Astrocyte (in vitro differentiated cells and primary cell): ENCODE data around the gene CMSS1. TPM values are rescaled to one million over a fixed set of nuclear protein-coding genes. Genes with fewer than 3 reads are reported as not detected.

Source experiments
- DNase-seq: peaks from one replicate; pipeline ENCODE4 v3.0.0-alpha.2; 2010; ENCODE audit warnings: low read depth
- FAIRE-seq: peaks from 2 replicates; lab custom pipeline; 2011; peaks lifted over from hg19 to GRCh38; lab: Jason Lieb, UNC
- H2AFZ ChIP-seq: 2 replicates; pipeline ENCODE4 v1.6.0; 2012; ENCODE audit warnings: low read depth, low read length, inconsistent platforms
- H3K27ac ChIP-seq: 2 replicates; pipeline ENCODE4 v1.5.1; 2011; ENCODE audit warnings: low read depth, low read length, inconsistent platforms
- H3K27me3 ChIP-seq: 2 replicates; pipeline ENCODE4 v1.6.0; 2011; ENCODE audit warnings: low read length, inconsistent platforms; ENCODE audit not compliant: insufficient read depth
- H3K36me3 ChIP-seq: 2 replicates; pipeline ENCODE4 v1.5.1; 2011; ENCODE audit warnings: low read length, inconsistent platforms; ENCODE audit not compliant: insufficient read depth
- H3K4me1 ChIP-seq: 2 replicates; pipeline ENCODE4 v1.5.1; 2011; ENCODE audit warnings: low read length, inconsistent platforms; ENCODE audit not compliant: insufficient read depth
- H3K4me2 ChIP-seq: 2 replicates; pipeline ENCODE4 v1.6.0; 2012; ENCODE audit warnings: low read length, inconsistent platforms
- H3K4me3 ChIP-seq: 2 replicates; pipeline ENCODE4 v1.5.1; 2011; ENCODE audit warnings: low read depth, mild to moderate bottlenecking, low read length, inconsistent platforms; ENCODE audit not compliant: insufficient read depth
- H3K79me2 ChIP-seq: 2 replicates; pipeline ENCODE4 v1.6.0; 2012; ENCODE audit warnings: mild to moderate bottlenecking, low read length, inconsistent platforms; ENCODE audit not compliant: insufficient read depth
- H3K9ac ChIP-seq: 2 replicates; pipeline ENCODE4 v1.6.0; 2012; ENCODE audit warnings: mild to moderate bottlenecking, low read length, inconsistent platforms
- H3K9me3 ChIP-seq: 2 replicates; pipeline ENCODE4 v1.5.1; 2012; ENCODE audit warnings: low read depth, mild to moderate bottlenecking, low read length, inconsistent platforms; ENCODE audit not compliant: insufficient read depth
- H4K20me1 ChIP-seq: 2 replicates; pipeline ENCODE4 v1.6.0; 2012; ENCODE audit warnings: low read length, inconsistent platforms; ENCODE audit not compliant: insufficient read depth
- H3K27ac Mint-ChIP-seq: one replicate; pipeline ENCODE4 v1.8.0; 2021; ENCODE audit warnings: mild to moderate bottlenecking, mixed read lengths; ENCODE audit not compliant: unreplicated experiment
- H3K27me3 Mint-ChIP-seq: one replicate; pipeline ENCODE4 v1.8.0; 2021; ENCODE audit warnings: low read depth, mixed read lengths; ENCODE audit not compliant: unreplicated experiment
- H3K36me3 Mint-ChIP-seq: one replicate; pipeline ENCODE4 v1.8.0; 2021; ENCODE audit warnings: low read depth, mixed read lengths; ENCODE audit not compliant: unreplicated experiment
- H3K4me1 Mint-ChIP-seq: one replicate; pipeline ENCODE4 v1.8.0; 2021; ENCODE audit warnings: low read depth, mixed read lengths; ENCODE audit not compliant: unreplicated experiment
- H3K4me3 Mint-ChIP-seq: one replicate; pipeline ENCODE4 v1.8.0; 2021; ENCODE audit warnings: mild to moderate bottlenecking, moderate library complexity, mixed read lengths; ENCODE audit not compliant: unreplicated experiment
- H3K9me3 Mint-ChIP-seq: one replicate; pipeline ENCODE4 v1.8.0; 2021; ENCODE audit warnings: mild to moderate bottlenecking, mixed read lengths; ENCODE audit not compliant: unreplicated experiment
- EZH2 ChIP-seq: IDR thresholded peaks from 2 replicates; pipeline ENCODE4 v1.6.1; 2012; ENCODE audit warnings: mild to moderate bottlenecking, low read length, inconsistent platforms; ENCODE audit not compliant: insufficient read depth
- total RNA-seq: library from RNA; stranded (reverse); gene quantifications from 2 replicates; pipeline ENCODE4 v1.2.1, GENCODE V29; 2021
- TF ChIP-seq, protein P1 (sequence below): IDR thresholded peaks from 2 replicates; pipeline ENCODE4 v1.5.1; 2011; ENCODE audit warnings: low read depth, mild to moderate bottlenecking, inconsistent platforms, low read length, moderate library complexity; ENCODE audit not compliant: insufficient read depth

Gene CMSS1
- total RNA-seq, 1 donor from 2014 or later, result 12.5 TPM

GRCh38 chr3:100072326-100073048 lies 254.8 kb downstream of the CMSS1 start:
- Mint-ChIP-seq H3K27me3 (no peaks in the 10 kb centered on the region), H3K27ac (peak overlapping the region; percentile 15), H3K9me3 (peaks cover 9% of the 10 kb centered on the region), H3K4me1 (peaks cover 44% of the 10 kb centered on the region), H3K4me3 (no peak overlapping the region), H3K36me3 (peaks cover 4% of the 10 kb centered on the region)
- Histone ChIP-seq H2AFZ (no peak overlapping the region), H3K79me2 (no peaks in the 10 kb centered on the region), H3K4me2 (no peak overlapping the region), H3K4me1 (peaks cover 16% of the 10 kb centered on the region), H3K9ac (no peak overlapping the region), H3K9me3 (no peaks in the 10 kb centered on the region), H3K27ac (no peak overlapping the region), H3K36me3 (no peaks in the 10 kb centered on the region), H4K20me1 (no peaks in the 10 kb centered on the region), H3K27me3 (no peaks in the 10 kb centered on the region), H3K4me3 (no peak overlapping the region)
- no peak for FAIRE-seq
- TF ChIP-seq, protein P1, sequence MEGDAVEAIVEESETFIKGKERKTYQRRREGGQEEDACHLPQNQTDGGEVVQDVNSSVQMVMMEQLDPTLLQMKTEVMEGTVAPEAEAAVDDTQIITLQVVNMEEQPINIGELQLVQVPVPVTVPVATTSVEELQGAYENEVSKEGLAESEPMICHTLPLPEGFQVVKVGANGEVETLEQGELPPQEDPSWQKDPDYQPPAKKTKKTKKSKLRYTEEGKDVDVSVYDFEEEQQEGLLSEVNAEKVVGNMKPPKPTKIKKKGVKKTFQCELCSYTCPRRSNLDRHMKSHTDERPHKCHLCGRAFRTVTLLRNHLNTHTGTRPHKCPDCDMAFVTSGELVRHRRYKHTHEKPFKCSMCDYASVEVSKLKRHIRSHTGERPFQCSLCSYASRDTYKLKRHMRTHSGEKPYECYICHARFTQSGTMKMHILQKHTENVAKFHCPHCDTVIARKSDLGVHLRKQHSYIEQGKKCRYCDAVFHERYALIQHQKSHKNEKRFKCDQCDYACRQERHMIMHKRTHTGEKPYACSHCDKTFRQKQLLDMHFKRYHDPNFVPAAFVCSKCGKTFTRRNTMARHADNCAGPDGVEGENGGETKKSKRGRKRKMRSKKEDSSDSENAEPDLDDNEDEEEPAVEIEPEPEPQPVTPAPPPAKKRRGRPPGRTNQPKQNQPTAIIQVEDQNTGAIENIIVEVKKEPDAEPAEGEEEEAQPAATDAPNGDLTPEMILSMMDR, result no peak
- no peak for TF ChIP-seq EZH2
- no peak for DNase-seq

DNA sequence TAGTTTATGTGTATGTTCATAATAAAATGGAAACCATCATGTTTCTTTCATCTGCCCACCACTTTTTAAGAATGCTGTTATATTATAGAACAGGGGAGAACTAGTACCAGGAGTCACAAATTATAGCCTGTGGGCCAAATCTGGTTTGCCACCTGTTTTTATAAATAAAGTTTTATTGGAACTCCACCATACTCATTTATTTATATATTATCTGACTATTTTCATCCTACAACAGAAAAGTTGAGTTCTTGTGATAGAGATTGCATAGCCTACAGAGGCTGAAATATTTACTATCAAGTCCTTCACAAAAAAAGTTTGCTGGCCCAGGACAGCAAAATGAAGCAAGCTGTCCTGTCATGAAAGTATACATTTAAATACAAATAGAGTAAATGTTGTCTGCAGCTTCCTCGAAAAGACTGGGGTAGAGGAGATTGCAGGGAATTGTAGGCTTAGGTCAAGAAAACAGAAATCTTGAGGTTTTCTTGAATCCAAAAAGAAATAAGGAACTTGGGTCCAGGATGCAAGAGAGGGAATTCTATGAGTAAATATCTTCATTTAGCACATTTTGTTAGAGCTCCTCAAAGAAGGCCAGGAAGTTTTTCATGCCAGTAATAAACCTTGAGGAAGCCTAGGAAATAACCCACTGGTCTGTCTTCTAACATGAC lies 255.5 kb downstream of the CMSS1 start:
- H3K4me1 ChIP-seq, result peaks cover 16% of the 10 kb centered on the region
- Mint-ChIP-seq H3K27ac (peak overlapping the region; percentile 95), H3K27me3 (no peaks in the 10 kb centered on the region), H3K4me1 (peaks cover 44% of the 10 kb centered on the region), H3K36me3 (peaks cover 4% of the 10 kb centered on the region), H3K9me3 (peaks cover 9% of the 10 kb centered on the region), H3K4me3 (no peak overlapping the region)
- no peaks in the 10 kb centered on the region for H3K27me3 ChIP-seq
- peak overlapping the region; percentile 76 for H3K27ac ChIP-seq
- H3K79me2 ChIP-seq, result no peaks in the 10 kb centered on the region
- H3K36me3 ChIP-seq, result no peaks in the 10 kb centered on the region
- peak overlapping the region; percentile 63 for H3K9ac ChIP-seq
- TF ChIP-seq, protein P1, result no peak
- TF ChIP-seq EZH2, result no peak
- H3K9me3 ChIP-seq, result no peaks in the 10 kb centered on the region
- DNase-seq (no peak), FAIRE-seq (no peak)
- peak overlapping the region; percentile 74 for H3K4me2 ChIP-seq
- no peak overlapping the region for H3K4me3 ChIP-seq
- no peaks in the 10 kb centered on the region for H4K20me1 ChIP-seq
- peak overlapping the region; percentile 43 for H2AFZ ChIP-seq
